ENCODE measurements around the gene MUL1.

The MUL1 gene, protein sequence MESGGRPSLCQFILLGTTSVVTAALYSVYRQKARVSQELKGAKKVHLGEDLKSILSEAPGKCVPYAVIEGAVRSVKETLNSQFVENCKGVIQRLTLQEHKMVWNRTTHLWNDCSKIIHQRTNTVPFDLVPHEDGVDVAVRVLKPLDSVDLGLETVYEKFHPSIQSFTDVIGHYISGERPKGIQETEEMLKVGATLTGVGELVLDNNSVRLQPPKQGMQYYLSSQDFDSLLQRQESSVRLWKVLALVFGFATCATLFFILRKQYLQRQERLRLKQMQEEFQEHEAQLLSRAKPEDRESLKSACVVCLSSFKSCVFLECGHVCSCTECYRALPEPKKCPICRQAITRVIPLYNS

DNA sequence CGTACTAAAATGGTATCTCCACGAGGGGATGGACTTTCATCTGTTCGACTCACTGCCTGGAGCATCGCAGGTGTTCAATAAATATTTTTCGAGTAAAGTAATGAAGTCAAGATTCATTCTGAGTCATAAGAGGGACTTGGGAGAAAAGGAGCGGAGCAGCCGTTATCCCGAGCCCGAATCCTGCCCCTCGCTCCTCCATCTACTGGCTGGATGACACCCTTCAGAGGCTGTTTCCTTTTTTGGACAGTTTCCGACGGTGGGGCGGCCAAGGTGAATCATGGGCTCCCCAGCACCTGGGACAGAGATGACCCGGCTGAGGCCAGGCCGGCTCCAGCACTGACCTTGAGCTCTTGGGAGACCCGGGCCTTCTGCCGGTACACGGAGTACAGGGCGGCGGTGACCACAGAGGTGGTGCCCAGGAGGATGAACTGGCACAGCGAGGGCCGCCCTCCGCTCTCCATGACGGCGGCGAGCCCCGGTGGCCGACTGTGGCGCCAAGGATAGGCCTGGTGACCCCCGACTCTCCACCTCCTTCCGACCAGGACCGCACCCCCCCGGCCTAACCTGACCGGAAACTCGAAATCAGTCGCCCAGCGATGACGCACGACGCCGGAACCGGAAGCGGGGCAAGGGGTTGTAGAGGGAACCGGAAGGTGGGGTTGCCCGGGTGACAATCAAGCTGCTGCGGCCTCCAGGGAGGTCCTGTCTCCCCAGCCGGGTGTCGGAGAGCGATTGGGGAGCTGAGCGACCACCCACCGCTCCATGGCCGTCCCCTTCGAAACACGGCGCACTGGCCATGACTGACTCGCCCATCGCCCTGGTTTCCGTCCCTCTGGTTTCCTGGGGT, at the start of gene MUL1:
Gene MUL1 (minus strand): TSS at position 588 of the 847 bp plus-strand sequence. CDS start 127 bp downstream, at position 461.
- Histone ChIP-seq H3K36me3 (ENCODE audit: low read length) (no peaks in the 10 kb centered on the region), H3K79me2 (ENCODE audit: insufficient read depth, low read length) (peaks cover 37% of the 10 kb centered on the region), H3K4me2 (ENCODE audit: low read depth, low read length, poor library complexity, severe bottlenecking) (peak within 1 kb of the TSS; percentile 98), H4K20me1 (ENCODE audit: low read depth, low read length) (no peaks in the 10 kb centered on the region), H2AFZ (ENCODE audit: low read depth, low read length, severe bottlenecking) (peak within 1 kb of the TSS; percentile 98), H3K9me3 (ENCODE audit: insufficient read depth, low read length) (no peaks in the 10 kb centered on the region), H3K9ac (ENCODE audit: low read length) (peak within 1 kb of the TSS; percentile 73), H3K4me3 (ENCODE audit: insufficient read depth, low read length, poor library complexity, severe bottlenecking) (peak within 1 kb of the TSS; percentile 86), H3K27ac (ENCODE audit: low read depth, low read length) (no peak within 1 kb of the TSS), H3K9me2 (replicated peaks; ENCODE audit: insufficient read depth, low read length) (no peaks in the 10 kb centered on the region), H3K27me3 (ENCODE audit: low read length) (no peaks in the 10 kb centered on the region), H3F3A (ENCODE audit: insufficient read depth) (no peaks in the 10 kb centered on the region)
- TF ChIP-seq CTCF (IDR thresholded peaks at IDR 0.05; ENCODE audit: insufficient read depth, low read length, poor library complexity, severe bottlenecking) (no peak), EZH2phosphoT487 (conservative IDR thresholded peaks at IDR 0.05; ENCODE audit: low read length) (no peak)

- H4K20me1 ChIP-seq (ENCODE audit: low read depth, low read length) = no peaks in the 10 kb centered on the region
- H3K36me3 ChIP-seq (ENCODE audit: low read length) = no peaks in the 10 kb centered on the region
- no peaks in the 10 kb centered on the region for H3F3A ChIP-seq (ENCODE audit: insufficient read depth)
- no peak overlapping the region for H3K9ac ChIP-seq (ENCODE audit: low read length)
- no peak overlapping the region for H3K4me2 ChIP-seq (ENCODE audit: low read depth, low read length, poor library complexity, severe bottlenecking)
- no peak overlapping the region for H2AFZ ChIP-seq (ENCODE audit: low read depth, low read length, severe bottlenecking)
- H3K27me3 ChIP-seq (ENCODE audit: low read length) = no peaks in the 10 kb centered on the region
- H3K9me3 ChIP-seq (ENCODE audit: insufficient read depth, low read length) = no peaks in the 10 kb centered on the region
- TF ChIP-seq CTCF (IDR thresholded peaks at IDR 0.05; ENCODE audit: insufficient read depth, low read length, poor library complexity, severe bottlenecking) = no peak
- TF ChIP-seq EZH2phosphoT487 (conservative IDR thresholded peaks at IDR 0.05; ENCODE audit: low read length) = no peak
- no peak overlapping the region for H3K27ac ChIP-seq (ENCODE audit: low read depth, low read length)
- no peaks in the 10 kb centered on the region for H3K9me2 ChIP-seq (replicated peaks; ENCODE audit: insufficient read depth, low read length)
- H3K79me2 ChIP-seq (ENCODE audit: insufficient read depth, low read length) = no peaks in the 10 kb centered on the region
- H3K4me3 ChIP-seq (ENCODE audit: insufficient read depth, low read length, poor library complexity, severe bottlenecking) = no peak overlapping the region
Measured at GRCh38 chr1:20555758-20556120, 47.8 kb upstream of the MUL1 start.

- H3K36me3 ChIP-seq (ENCODE audit: low read length) = no peaks in the 10 kb centered on the region
- no peaks in the 10 kb centered on the region for H3K9me2 ChIP-seq (replicated peaks; ENCODE audit: insufficient read depth, low read length)
- H3K79me2 ChIP-seq (ENCODE audit: insufficient read depth, low read length) = no peaks in the 10 kb centered on the region
- no peak overlapping the region for H2AFZ ChIP-seq (ENCODE audit: low read depth, low read length, severe bottlenecking)
- no peak overlapping the region for H3K4me3 ChIP-seq (ENCODE audit: insufficient read depth, low read length, poor library complexity, severe bottlenecking)
- TF ChIP-seq EZH2phosphoT487 (conservative IDR thresholded peaks at IDR 0.05; ENCODE audit: low read length) (no peak), CTCF (IDR thresholded peaks at IDR 0.05; ENCODE audit: insufficient read depth, low read length, poor library complexity, severe bottlenecking) (no peak)
- no peaks in the 10 kb centered on the region for H3K27me3 ChIP-seq (ENCODE audit: low read length)
- H4K20me1 ChIP-seq (ENCODE audit: low read depth, low read length) = no peaks in the 10 kb centered on the region
- no peaks in the 10 kb centered on the region for H3K9me3 ChIP-seq (ENCODE audit: insufficient read depth, low read length)
- H3K27ac ChIP-seq (ENCODE audit: low read depth, low read length) = no peak overlapping the region
- H3F3A ChIP-seq (ENCODE audit: insufficient read depth) = no peaks in the 10 kb centered on the region
- H3K9ac ChIP-seq (ENCODE audit: low read length) = no peak overlapping the region
- no peak overlapping the region for H3K4me2 ChIP-seq (ENCODE audit: low read depth, low read length, poor library complexity, severe bottlenecking)
Measured at GRCh38 chr1:20555025-20555757, 47.2 kb upstream of the MUL1 start.
